HFF-Myc (cell line): ENCODE measurements around the gene MAPK14.

Experiments used
- DNase-seq: peaks from one replicate; pipeline ENCODE4 v3.0.0-alpha.2; 2011; ENCODE audit warnings: low read depth; ENCODE audit errors: extremely low read depth
- H3K4me3 ChIP-seq: replicated peaks from 2 replicates; pipeline ENCODE4 v1.5.1; 2011; ENCODE audit warnings: low read depth, mild to moderate bottlenecking, control low read depth, low read length
- CTCF ChIP-seq: IDR thresholded peaks from 2 replicates; pipeline ENCODE4 v1.5.1; 2012; ENCODE audit warnings: mild to moderate bottlenecking, low read depth, low read length, control low read depth; ENCODE audit errors: missing control alignments

MAPK14 gene

GRCh38 chr6:36018339-36018738 lies 9.3 kb upstream of the MAPK14 start:
- TF ChIP-seq CTCF, result no peak
- H3K4me3 ChIP-seq, result no peak overlapping the region
- DNase-seq, result no peak

- no peak for DNase-seq
- no peak for TF ChIP-seq CTCF
- no peak overlapping the region for H3K4me3 ChIP-seq
These were observed 8.4 kb upstream of the MAPK14 start for GRCh38 chr6:36019167-36019566.

- no peak for TF ChIP-seq CTCF
- H3K4me3 ChIP-seq, result no peak overlapping the region
- no peak for DNase-seq
These were observed 7.5 kb upstream of the MAPK14 start for GRCh38 chr6:36020154-36020553.

- H3K4me3 ChIP-seq, result no peak within 1 kb of the TSS
- no peak for TF ChIP-seq CTCF
- no peak for DNase-seq
These were observed 3.4 kb upstream of the MAPK14 start, which contains the start of gene SLC26A8 for GRCh38 chr6:36023996-36024795. Gene SLC26A8, minus strand, starts transcription at chr6:36024641. Its CDS starts 4,934 bp downstream, at chr6:36019707.

- no peak for TF ChIP-seq CTCF
- DNase-seq, result no peak
- H3K4me3 ChIP-seq, result no peak overlapping the region
These were observed 2.2 kb upstream of the MAPK14 start for GRCh38 chr6:36025260-36025931.

- no peak overlapping the region for H3K4me3 ChIP-seq
- no peak for TF ChIP-seq CTCF
- no peak for DNase-seq
These were observed 1.7 kb upstream of the MAPK14 start for GRCh38 chr6:36025932-36026327.
